AG04449 (cell line): ENCODE measurements around the gene ZBTB2.

Experiments
- CTCF ChIA-PET: fragments of 350-600 bp; formaldehyde crosslinking; extraction: SDS; loops from one replicate; lab custom pipeline; 2021; ENCODE audit warnings: antibody characterized with exemption; lab: Yijun Ruan, JAX
- POLR2A ChIA-PET: fragments of 400-600, 350-600 bp; formaldehyde crosslinking; extraction: SDS; loops from one replicate; lab custom pipeline; 2020; ENCODE audit warnings: antibody characterized with exemption, inconsistent platforms; lab: Yijun Ruan, JAX
- DNase-seq: peaks from one replicate; pipeline ENCODE4 v3.0.0-alpha.2; 2010; ENCODE audit warnings: low read depth, low spot score
- H3K4me3 ChIP-seq: 2 replicates; pipeline ENCODE4 v1.5.1; 2011; ENCODE audit warnings: low read depth, mild to moderate bottlenecking, control low read depth, low read length
- CTCF ChIP-seq: IDR thresholded peaks from one replicate; pipeline ENCODE4 v1.5.1; 2011; ENCODE audit warnings: mild to moderate bottlenecking, moderate library complexity, low read length, control low read depth, inconsistent platforms; ENCODE audit not compliant: insufficient read depth; ENCODE audit errors: missing control alignments

ZBTB2 gene

GRCh38 chr6:151339369-151339768 lies 52.0 kb downstream of the ZBTB2 start:
- CTCF ChIA-PET: interaction anchor here (0.6 to 19.1 kb wide), 5 partner anchors 8 to 521 kb away, joined by 3 to 573 read pairs (median 6); no protein-coding TSS in a partner anchor
- H3K4me3 ChIP-seq: no peak overlapping the region
- TF ChIP-seq CTCF: no peak
- no peak for DNase-seq
- POLR2A ChIA-PET: no interaction called here

- DNase-seq: no peak
- ChIA-PET POLR2A (no interaction called here), CTCF (interaction anchor here (1.0 to 19.1 kb wide), 4 partner anchors 14 to 521 kb away, joined by 3 to 573 read pairs (median 128); no protein-coding TSS in a partner anchor)
- no peak for TF ChIP-seq CTCF
- no peak overlapping the region for H3K4me3 ChIP-seq
Observed at GRCh38 chr6:151338651-151339200, 52.6 kb downstream of the ZBTB2 start.

- H3K4me3 ChIP-seq: no peak overlapping the region
- TF ChIP-seq CTCF: no peak
- ChIA-PET POLR2A (no interaction called here), CTCF (interaction anchor here (0.9 to 19.1 kb wide), 23 partner anchors 11 to 519 kb away, joined by 3 to 573 read pairs (median 4); partner anchors contain the start of gene MTHFD1L)
- DNase-seq: no peak
Observed at GRCh38 chr6:151335930-151336329, 55.4 kb downstream of the ZBTB2 start.

- POLR2A ChIA-PET: no interaction called here
- CTCF ChIA-PET: interaction anchor here (0.7 to 19.1 kb wide), 5 partner anchors 54 to 513 kb away, joined by 3 to 573 read pairs (median 12); no protein-coding TSS in a partner anchor
- no peak for TF ChIP-seq CTCF
- H3K4me3 ChIP-seq: no peak overlapping the region
- DNase-seq: peak; percentile 69
Observed at GRCh38 chr6:151330130-151330696, 61.1 kb downstream of the ZBTB2 start.

- DNase-seq: no peak
- ChIA-PET CTCF (interaction anchor here (0.9 to 19.1 kb wide), 6 partner anchors 8 to 509 kb away, joined by 3 to 573 read pairs (median 24); no protein-coding TSS in a partner anchor), POLR2A (no interaction called here)
- TF ChIP-seq CTCF: no peak
- no peak overlapping the region for H3K4me3 ChIP-seq
Observed at GRCh38 chr6:151327101-151327500, 64.3 kb downstream of the ZBTB2 start.

GRCh38 chr6:151326116-151326825 lies 65.1 kb downstream of the ZBTB2 start:
- H3K4me3 ChIP-seq: peak overlapping the region; percentile 62
- ChIA-PET CTCF (interaction anchor here (0.7 to 19.1 kb wide), 14 partner anchors 9 to 508 kb away, joined by 3 to 573 read pairs (median 16); no protein-coding TSS in a partner anchor), POLR2A (no interaction called here)
- no peak for DNase-seq
- no peak for TF ChIP-seq CTCF
